Left lung (tissue), 14 donors: ENCODE measurements around the gene TFAP2D. TPM values are rescaled to one million over a fixed set of nuclear protein-coding genes. Genes with fewer than 3 reads are reported as not detected.

Source experiments
- ATAC-seq: fragments of 200-7000 bp; cut with Tn5 transposase; one replicate; pipeline ENCODE4 v1.9.1; 2020; ENCODE audit warnings: moderate library complexity
- DNase-seq, 4 donors: peaks; one replicate each; pipeline ENCODE4 v3.0.0-alpha.2; 2013 to 2020
- H3K27ac ChIP-seq, 2 donors: fragments of 200-600 bp; sonication (generic) in 1 of 2; one replicate each; pipeline versions ENCODE4 v1.5.0 to v1.8.0; 2020 to 2021
- H3K27me3 ChIP-seq, 2 donors: fragments of 200-600 bp; sonication (generic) in 1 of 2; one replicate each; pipeline versions ENCODE4 v1.5.0 to v1.8.0; 2020 to 2021
- H3K36me3 ChIP-seq, 2 donors: fragments of 200-600 bp; sonication (generic) in 1 of 2; one replicate each; pipeline versions ENCODE4 v1.5.0 to v1.8.0; 2020 to 2021
- H3K4me1 ChIP-seq, 2 donors: fragments of 200-600 bp; one replicate each; pipeline ENCODE4 v1.8.0; 2021
- H3K4me3 ChIP-seq, 2 donors: fragments of 200-600 bp; sonication (generic) in 1 of 2; one replicate each; pipeline versions ENCODE4 v1.5.0 to v1.8.0; 2020 to 2021; ENCODE audit warnings: mild to moderate bottlenecking in 1 of 2
- H3K9me3 ChIP-seq, 2 donors: fragments of 200-600 bp; sonication (generic) in 1 of 2; one replicate each; pipeline versions ENCODE4 v1.5.0 to v1.8.0; 2020 to 2021
- CTCF ChIP-seq, 2 donors: fragments of 200-600 bp; sonication (generic) in 1 of 2; IDR thresholded peaks; one replicate each; pipeline versions ENCODE4 v1.5.0 to v1.8.0; 2021; ENCODE audit warnings: antibody characterized with exemption in 2 of 2
- intact Hi-C, 2 donors: fragments of 100-400 bp; cut with DNase I; formaldehyde crosslinking; loops; one replicate each; pipeline versions ENCODE4 v1.11.2 to v1.14.2; 2022
- long read RNA-seq, 12 donors: library from polyadenylated mRNA in 2 of 12; unstranded in 2 of 12; transcript quantifications; one replicate each; pipeline ENCODE4 v2.0.0 and lab custom pipeline, GENCODE V29; 2019 to 2026
- polyA plus RNA-seq, 6 donors: library from polyadenylated mRNA; unstranded; fragments of 120-200 nt; gene quantifications; one replicate each; pipeline ENCODE4 v1.2.1, GENCODE V29; 2013; ENCODE audit not compliant: insufficient read length in 6 of 6
- total RNA-seq, 2 donors: library from RNA; stranded (reverse); fragmentation: NEBNext Ultra II Directional; extraction: Animal tissue kit (Norgen Biotek cat#: 25700); gene quantifications; one replicate each; pipeline ENCODE4 v1.2.1, GENCODE V29; 2021
- donor health status: DM: no; HTN: yes; CAD: no.
- donor health status: DM: no; HTN: no; CAD: no.

Gene TFAP2D
- total RNA-seq (not detected), polyA plus RNA-seq (not detected)
- long read RNA-seq, donor 1 = 0 reads
- long read RNA-seq, donor 2 = 0 reads
- long read RNA-seq, donor 3 = 0 reads
- long read RNA-seq, donor 4 = 0 reads
- long read RNA-seq, donor 5 = 0 reads
- long read RNA-seq, donor 6 = 0 reads
- long read RNA-seq, donor 7 = 0 reads
- long read RNA-seq, donor 8 = 0 reads
- long read RNA-seq, donor 9 = 0 reads
- long read RNA-seq, donor 10 = 0 reads
- long read RNA-seq, donor 11 = 0 reads
- long read RNA-seq, donor 12 = 0 reads

- H3K9me3 ChIP-seq = no peaks in the 10 kb centered on the region
- intact Hi-C loops = no loop called here
- peaks cover 68 to 99% of the 10 kb centered on the region in 2 donors for H3K27me3 ChIP-seq
Measured at GRCh38 chr6:50713226-50713625, at the start of gene TFAP2D. Gene TFAP2D (plus strand): TSS chr6:50713526. CDS start chr6:50714056, 530 bp downstream.

DNA sequence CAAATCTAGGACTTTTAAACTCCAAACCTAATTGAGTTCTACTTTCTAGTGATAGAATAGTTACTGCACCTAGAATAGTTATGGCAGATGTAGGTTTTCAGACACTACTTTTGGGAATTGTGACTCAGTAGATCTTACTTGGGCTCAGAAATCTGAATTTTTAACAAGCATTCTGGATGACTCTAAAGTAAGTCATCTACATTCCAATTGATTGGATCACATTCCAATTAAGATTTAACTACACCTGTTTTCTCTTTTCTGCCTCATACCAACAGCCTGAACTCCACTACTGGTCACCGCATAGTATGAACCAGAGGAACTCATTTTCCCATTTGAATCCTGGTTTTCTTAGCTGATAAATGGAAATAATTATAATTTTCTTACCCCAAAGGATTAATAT lies 49.5 kb upstream of the TFAP2D start:
- H3K9me3 ChIP-seq = no peaks in the 10 kb centered on the region
- TF ChIP-seq CTCF (IDR thresholded peaks at IDR 0.05) = no peak
- DNase-seq (no peak), ATAC-seq (no peak)
- H3K27ac ChIP-seq = no peak overlapping the region
- intact Hi-C loops = no loop called here
- H3K27me3 ChIP-seq = no peaks in the 10 kb centered on the region
- no peaks in the 10 kb centered on the region for H3K36me3 ChIP-seq
- no peaks in the 10 kb centered on the region for H3K4me1 ChIP-seq
- H3K4me3 ChIP-seq = no peak overlapping the region

More at GRCh38 chr6:50713226-50713625, at the start of gene TFAP2D:
- ATAC-seq (no peak), DNase-seq (no peak)
- Histone ChIP-seq H3K36me3 (no peaks in the 10 kb centered on the region), H3K4me1 (no peaks in the 10 kb centered on the region), H3K27ac (no peak within 1 kb of the TSS), H3K4me3 (no peak within 1 kb of the TSS)
- TF ChIP-seq CTCF (IDR thresholded peaks at IDR 0.05) = no peak

- ATAC-seq = no peak
- Histone ChIP-seq H3K4me3 (no peak overlapping the region), H3K36me3 (no peaks in the 10 kb centered on the region), H3K4me1 (no peaks in the 10 kb centered on the region), H3K27ac (no peak overlapping the region), H3K27me3 (no peaks in the 10 kb centered on the region), H3K9me3 (no peaks in the 10 kb centered on the region)
- no peak for DNase-seq
- intact Hi-C loops = no loop called here
- no peak for TF ChIP-seq CTCF (IDR thresholded peaks at IDR 0.05)
Measured at GRCh38 chr6:50666089-50666488, 47.2 kb upstream of the TFAP2D start.

GRCh38 chr6:50681213-50681824 lies 32.0 kb upstream of the TFAP2D start:
- no peak for TF ChIP-seq CTCF (IDR thresholded peaks at IDR 0.05)
- intact Hi-C loops = no loop called here
- no peak overlapping the region for H3K27ac ChIP-seq
- no peaks in the 10 kb centered on the region for H3K4me1 ChIP-seq
- no peak overlapping the region for H3K4me3 ChIP-seq
- no peaks in the 10 kb centered on the region for H3K9me3 ChIP-seq
- H3K27me3 ChIP-seq = no peaks in the 10 kb centered on the region
- H3K36me3 ChIP-seq = no peaks in the 10 kb centered on the region
- ATAC-seq (no peak), DNase-seq (no peak)

DNA sequence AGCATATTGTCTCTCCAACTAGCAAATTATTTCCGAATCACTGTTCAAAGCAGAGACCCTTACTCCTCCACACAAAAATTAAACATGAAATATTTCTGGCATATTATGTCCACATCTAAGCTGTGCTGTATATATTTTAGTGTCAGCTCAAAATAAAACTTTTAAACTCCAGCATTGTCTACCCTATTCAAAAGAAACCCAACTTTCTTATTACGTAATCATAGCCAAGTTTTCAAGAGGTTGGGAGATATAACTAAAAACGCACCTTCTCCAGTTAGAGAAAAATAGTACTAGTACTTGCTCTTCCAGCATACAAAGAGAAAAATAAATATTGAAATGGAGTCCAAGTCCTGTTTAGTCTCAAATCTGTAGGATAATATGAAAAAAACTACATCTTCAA lies 24.1 kb upstream of the TFAP2D start:
- TF ChIP-seq CTCF (IDR thresholded peaks at IDR 0.05) = no peak
- DNase-seq = no peak
- no peaks in the 10 kb centered on the region for H3K27me3 ChIP-seq
- H3K27ac ChIP-seq = no peak overlapping the region
- intact Hi-C loops = no loop called here
- no peaks in the 10 kb centered on the region for H3K36me3 ChIP-seq
- no peaks in the 10 kb centered on the region for H3K4me1 ChIP-seq
- H3K4me3 ChIP-seq = no peak overlapping the region
- ATAC-seq = no peak
- H3K9me3 ChIP-seq = no peaks in the 10 kb centered on the region
